ENCODE measurements around the gene ISCU. TPM values are rescaled to one million over a fixed set of nuclear protein-coding genes. Genes with fewer than 3 reads are reported as not detected.

ISCU gene
- polyA plus RNA-seq, 1 donor (not counting 4 experiments of a cell fraction or from before 2014, with no cell fraction given) = 106 TPM

- Histone ChIP-seq H3K9me3 (ENCODE audit: control insufficient read depth, low read depth, low read length) (no peaks in the 10 kb centered on the region), H3K4me2 (ENCODE audit: control insufficient read depth, extremely low read depth, insufficient read depth, low read depth, low read length) (no peak overlapping the region), H3K4me3 (ENCODE audit: control insufficient read depth in 2 of 3, extremely low read depth in 1 of 3, insufficient read depth in 2 of 3, low read depth in 1 of 3, low read length in 3 of 3) (no peak overlapping the region), H2AFZ (ENCODE audit: control insufficient read depth, low read length) (no peak overlapping the region), H3K4me1 (ENCODE audit: control insufficient read depth, extremely low read depth, insufficient read depth, low read length) (peaks cover 23% of the 10 kb centered on the region), H3K9me1 (ENCODE audit: control insufficient read depth, extremely low read depth, insufficient read depth, low read length) (no peaks in the 10 kb centered on the region), H3K9ac (ENCODE audit: control insufficient read depth, extremely low read depth, insufficient read depth, low read length) (no peak overlapping the region), H4K20me1 (ENCODE audit: control insufficient read depth, extremely low read depth, insufficient read depth, low read length) (no peaks in the 10 kb centered on the region), H3K36me3 (ENCODE audit: control insufficient read depth in 2 of 2, extremely low read depth in 1 of 2, insufficient read depth in 2 of 2, low read length in 2 of 2) (peaks cover 28 to 40% of the 10 kb centered on the region in 2 experiments), H3K27ac (ENCODE audit: control insufficient read depth, insufficient read depth, low read length) (no peak overlapping the region), H3K79me2 (ENCODE audit: control insufficient read depth, insufficient read depth, low read length) (peaks cover 23% of the 10 kb centered on the region), H3K27me3 (ENCODE audit: control insufficient read depth, extremely low read depth, insufficient read depth, low read length) (no peaks in the 10 kb centered on the region)
- dilution Hi-C loops (cut with MboI; ENCODE audit: extremely low pct_ligation_motif_present, low sequenced_read_pairs) = no loop called here
- no peak for FAIRE-seq
- no peak for DNase-seq (ENCODE audit: low read depth, low spot score)
- TF ChIP-seq CTCF (optimal IDR thresholded peaks at IDR 0.05 in 1 of 3, IDR thresholded peaks at IDR 0.05 in 1 of 3, conservative IDR thresholded peaks at IDR 0.05 in 1 of 3; ENCODE audit: extremely low read depth in 1 of 3, insufficient read depth in 2 of 3, low read length in 3 of 3) (no peak), EZH2 (IDR thresholded peaks at IDR 0.05; ENCODE audit: low read length) (no peak)
These were observed 2.3 kb downstream of the ISCU start for GRCh38 chr12:108564724-108565123.

- TF ChIP-seq CTCF (optimal IDR thresholded peaks at IDR 0.05 in 1 of 3, IDR thresholded peaks at IDR 0.05 in 1 of 3, conservative IDR thresholded peaks at IDR 0.05 in 1 of 3; ENCODE audit: extremely low read depth in 1 of 3, insufficient read depth in 2 of 3, low read length in 3 of 3) = no peak
- TF ChIP-seq EZH2 (IDR thresholded peaks at IDR 0.05; ENCODE audit: low read length) = no peak
- H3K27ac ChIP-seq (ENCODE audit: control insufficient read depth, insufficient read depth, low read length) = no peak overlapping the region
- dilution Hi-C loops (cut with MboI; ENCODE audit: extremely low pct_ligation_motif_present, low sequenced_read_pairs) = no loop called here
- H3K9ac ChIP-seq (ENCODE audit: control insufficient read depth, extremely low read depth, insufficient read depth, low read length) = no peak overlapping the region
- H3K4me1 ChIP-seq (ENCODE audit: control insufficient read depth, extremely low read depth, insufficient read depth, low read length) = peaks cover 20% of the 10 kb centered on the region
- H2AFZ ChIP-seq (ENCODE audit: control insufficient read depth, low read length) = no peak overlapping the region
- H3K4me3 ChIP-seq (ENCODE audit: control insufficient read depth in 2 of 3, extremely low read depth in 1 of 3, insufficient read depth in 2 of 3, low read depth in 1 of 3, low read length in 3 of 3) = no peak overlapping the region
- FAIRE-seq (no peak), DNase-seq (ENCODE audit: low read depth, low spot score) (no peak)
- H3K4me2 ChIP-seq (ENCODE audit: control insufficient read depth, extremely low read depth, insufficient read depth, low read depth, low read length) = no peak overlapping the region
- no peaks in the 10 kb centered on the region for H3K27me3 ChIP-seq (ENCODE audit: control insufficient read depth, extremely low read depth, insufficient read depth, low read length)
- H3K9me3 ChIP-seq (ENCODE audit: control insufficient read depth, low read depth, low read length) = no peaks in the 10 kb centered on the region
- H4K20me1 ChIP-seq (ENCODE audit: control insufficient read depth, extremely low read depth, insufficient read depth, low read length) = no peaks in the 10 kb centered on the region
- peaks cover 19% of the 10 kb centered on the region for H3K79me2 ChIP-seq (ENCODE audit: control insufficient read depth, insufficient read depth, low read length)
- peaks cover 28 to 40% of the 10 kb centered on the region in 2 experiments for H3K36me3 ChIP-seq (ENCODE audit: control insufficient read depth in 2 of 2, extremely low read depth in 1 of 2, insufficient read depth in 2 of 2, low read length in 2 of 2)
- H3K9me1 ChIP-seq (ENCODE audit: control insufficient read depth, extremely low read depth, insufficient read depth, low read length) = no peaks in the 10 kb centered on the region
These were observed 2.8 kb downstream of the ISCU start for GRCh38 chr12:108565146-108565545.

All from keratinocyte (primary cell).